Stimulated activated CD8-positive, alpha-beta memory T cell treated with anti-CD3 and anti-CD28 coated beads, Interleukin-7, amount 100 ng/mL, for 1 hour (primary cell): Measurements from ENCODE around the gene SMAD6.

Source experiments
- DNase-seq, 2 donors: peaks; one replicate each; pipeline ENCODE4 v3.0.0-alpha.2; 2020; ENCODE audit warnings: low read depth in 2 of 2

SMAD6 gene

DNA sequence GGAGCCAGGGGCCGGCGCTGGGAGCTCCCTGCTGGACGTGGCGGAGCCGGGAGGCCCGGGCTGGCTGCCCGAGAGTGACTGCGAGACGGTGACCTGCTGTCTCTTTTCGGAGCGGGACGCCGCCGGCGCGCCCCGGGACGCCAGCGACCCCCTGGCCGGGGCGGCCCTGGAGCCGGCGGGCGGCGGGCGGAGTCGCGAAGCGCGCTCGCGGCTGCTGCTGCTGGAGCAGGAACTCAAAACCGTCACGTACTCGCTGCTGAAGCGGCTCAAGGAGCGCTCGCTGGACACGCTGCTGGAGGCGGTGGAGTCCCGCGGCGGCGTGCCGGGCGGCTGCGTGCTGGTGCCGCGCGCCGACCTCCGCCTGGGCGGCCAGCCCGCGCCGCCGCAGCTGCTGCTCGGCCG is 1.5 kb downstream of the SMAD6 start:
- DNase-seq, result no peak

DNA sequence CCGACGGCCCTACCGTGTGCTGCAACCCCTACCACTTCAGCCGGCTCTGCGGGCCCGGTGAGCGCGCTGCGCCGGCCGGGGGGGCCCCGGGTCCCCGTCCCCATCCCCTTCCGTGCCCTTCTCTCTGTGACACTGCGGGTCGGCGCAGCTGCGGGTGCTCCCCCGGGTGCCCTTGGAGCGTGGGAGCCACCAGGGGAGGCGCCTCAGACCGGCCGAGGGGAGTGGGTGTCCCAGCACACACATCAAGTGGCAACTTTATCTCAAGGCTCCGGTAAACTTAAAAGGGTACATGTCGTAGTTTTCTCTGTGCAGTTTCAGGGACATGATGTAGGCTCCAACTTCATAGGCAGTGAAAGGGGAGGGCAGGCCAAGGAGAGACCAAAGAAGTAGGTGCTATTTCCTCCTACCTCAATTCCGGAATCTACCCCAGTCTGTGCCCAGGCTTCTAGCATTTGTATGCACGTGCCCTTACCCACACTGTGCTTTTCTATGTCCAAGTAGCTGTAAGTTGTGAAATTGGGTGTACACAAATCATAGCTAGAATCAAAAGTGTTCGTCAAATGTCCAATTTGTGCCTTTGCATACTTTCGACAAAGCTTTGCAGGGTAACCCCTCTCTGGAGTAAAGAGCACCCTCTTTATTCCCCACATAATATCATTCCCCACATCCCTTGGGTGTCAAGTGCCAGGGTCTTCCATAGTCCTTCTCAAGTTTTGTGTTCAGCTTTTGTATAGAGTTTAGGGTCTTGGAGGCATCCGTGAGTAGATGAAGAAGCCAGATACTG is 2.2 kb downstream of the SMAD6 start:
- DNase-seq, result no peak

DNA sequence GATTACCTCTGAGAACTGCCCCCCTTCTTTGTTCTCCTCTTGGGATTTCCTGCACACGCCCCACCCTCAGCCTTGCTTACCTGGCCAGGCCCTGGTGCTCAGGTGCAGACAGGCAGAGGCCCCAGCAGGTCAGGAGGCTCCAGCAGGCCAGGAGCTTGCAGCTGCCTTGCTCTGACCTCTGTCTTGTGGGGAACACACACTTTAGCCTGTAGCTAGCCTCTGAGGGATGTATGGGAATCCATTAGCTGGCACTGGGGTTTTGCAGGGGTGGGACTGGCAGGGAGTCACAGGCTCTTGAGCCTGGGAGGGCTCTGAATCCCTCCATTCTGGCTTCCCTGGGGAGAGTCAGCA is 2.7 kb downstream of the SMAD6 start:
- DNase-seq, result no peak

DNA sequence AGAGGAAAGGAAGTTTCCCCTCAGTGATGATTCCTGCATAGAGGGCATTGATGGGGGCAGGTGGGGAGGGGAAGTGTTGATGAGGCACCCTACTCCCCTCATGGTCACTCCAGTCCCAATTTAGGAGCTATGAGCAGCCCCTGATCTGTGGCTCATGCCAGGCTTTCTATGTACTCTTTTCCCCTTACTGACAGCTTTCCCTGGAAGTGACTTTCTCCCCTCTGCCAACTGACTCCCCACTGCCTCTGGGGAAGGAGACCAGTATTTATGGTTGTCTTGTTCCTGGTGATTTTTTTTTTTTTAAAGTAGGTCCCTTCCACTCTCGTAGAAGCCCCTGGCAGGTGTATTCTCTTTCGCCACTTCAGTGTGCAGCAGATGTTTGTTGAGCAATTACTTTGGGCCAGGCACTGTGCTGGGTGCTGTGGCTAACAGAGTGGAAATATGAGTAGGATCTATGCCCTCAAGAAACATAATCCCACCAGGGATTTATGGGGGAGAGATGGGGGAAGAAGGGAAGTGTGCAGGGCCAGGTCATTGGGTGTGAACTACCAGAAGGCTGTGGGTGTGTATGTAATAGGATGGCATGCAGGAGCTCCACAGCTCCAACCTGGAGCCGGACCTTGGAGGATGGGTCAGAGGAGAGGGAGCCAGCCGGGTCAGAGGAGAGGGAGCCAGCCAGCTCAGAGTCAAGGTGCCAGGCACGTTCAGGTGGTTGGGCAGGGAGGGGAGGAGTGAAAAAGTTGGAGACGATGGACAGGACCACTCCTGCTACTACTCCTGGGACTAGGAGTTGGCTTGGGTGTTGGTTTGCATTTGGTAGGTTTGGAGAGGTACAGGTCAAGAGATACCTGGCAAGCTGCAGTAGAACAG is 3.5 kb downstream of the SMAD6 start:
- no peak for DNase-seq

DNA sequence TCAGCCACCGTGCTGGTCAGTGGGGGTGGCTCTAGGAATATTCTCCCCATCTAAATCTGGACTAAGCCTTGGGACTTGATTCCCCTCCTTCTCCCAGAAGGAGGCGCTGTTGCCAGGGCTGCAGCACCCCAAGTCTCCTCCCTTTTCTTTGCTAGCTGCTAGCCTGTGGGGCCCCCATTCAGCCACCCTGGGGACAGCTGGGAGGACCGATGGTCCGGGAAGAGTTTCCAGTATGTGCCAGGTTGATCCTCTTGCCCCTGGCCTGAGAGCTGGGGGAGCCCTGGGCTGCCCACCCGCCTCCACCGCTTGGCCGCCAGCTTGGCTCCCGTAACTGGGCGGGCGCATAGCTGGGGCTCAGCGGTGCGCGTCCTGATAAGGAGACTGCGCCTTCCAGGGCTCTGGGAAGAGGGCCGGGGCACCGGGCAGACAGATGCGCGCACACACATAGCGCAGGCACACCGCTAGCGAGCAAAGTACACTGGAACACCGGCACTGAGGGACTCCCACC is 4.2 kb downstream of the SMAD6 start:
- DNase-seq, result no peak

DNA sequence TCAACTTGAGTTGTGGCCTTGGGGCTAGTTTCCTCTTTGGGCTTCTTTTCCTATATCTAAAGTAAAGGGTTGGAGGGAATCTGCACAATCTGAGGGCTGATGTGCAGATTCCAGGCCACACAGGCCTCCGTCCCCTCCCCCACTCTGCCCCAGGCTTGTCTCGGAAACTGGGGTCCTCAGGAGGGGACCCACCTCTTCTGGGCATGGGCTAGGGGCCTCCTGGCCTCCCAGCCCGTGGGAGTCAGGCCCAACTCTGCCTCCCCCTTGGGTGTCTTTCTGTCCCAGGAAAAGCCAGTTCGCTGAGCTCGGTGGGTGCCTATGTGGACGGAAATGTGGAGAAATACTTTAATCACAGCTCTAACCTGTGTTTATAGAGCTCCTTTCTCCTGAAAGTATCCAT is 4.8 kb downstream of the SMAD6 start:
- no peak for DNase-seq

DNA sequence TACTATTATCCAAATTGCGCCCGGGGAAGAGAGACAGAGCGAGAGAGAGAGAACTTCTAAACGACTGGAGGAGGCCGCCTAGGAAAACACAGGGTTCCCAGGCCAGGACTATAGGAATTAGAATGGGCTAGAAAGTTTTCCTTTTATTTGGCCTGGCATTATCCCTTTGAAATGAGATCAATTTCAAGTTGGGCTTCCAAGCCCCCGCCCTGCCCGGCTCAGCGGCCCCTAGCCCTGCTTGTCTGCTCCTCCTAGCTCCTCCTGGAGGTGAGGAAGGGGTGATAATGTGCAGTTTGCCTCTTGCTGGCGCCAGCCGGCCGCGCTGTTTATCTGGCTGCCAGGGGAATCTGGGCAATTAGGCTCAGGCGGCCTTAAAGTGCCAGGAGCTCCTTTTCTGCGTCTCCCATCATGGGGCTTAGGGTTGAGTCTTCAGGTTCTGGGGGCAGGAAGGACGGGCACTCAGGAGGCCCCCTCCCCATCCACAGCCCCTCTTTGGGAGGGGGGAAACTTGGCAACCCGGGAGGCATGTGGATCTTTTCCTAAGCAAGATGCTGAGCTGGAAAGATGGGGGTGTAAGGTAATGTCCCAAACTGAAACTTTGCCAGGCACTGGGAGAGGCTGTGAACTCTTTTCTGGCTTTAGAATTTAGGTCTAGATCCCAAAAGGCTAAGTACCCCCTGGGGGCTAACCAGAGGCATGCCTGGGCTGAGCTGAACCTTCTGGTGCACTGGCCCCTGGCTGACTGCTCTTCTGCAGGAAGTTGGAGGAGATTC is 5.5 kb downstream of the SMAD6 start:
- no peak for DNase-seq

DNA sequence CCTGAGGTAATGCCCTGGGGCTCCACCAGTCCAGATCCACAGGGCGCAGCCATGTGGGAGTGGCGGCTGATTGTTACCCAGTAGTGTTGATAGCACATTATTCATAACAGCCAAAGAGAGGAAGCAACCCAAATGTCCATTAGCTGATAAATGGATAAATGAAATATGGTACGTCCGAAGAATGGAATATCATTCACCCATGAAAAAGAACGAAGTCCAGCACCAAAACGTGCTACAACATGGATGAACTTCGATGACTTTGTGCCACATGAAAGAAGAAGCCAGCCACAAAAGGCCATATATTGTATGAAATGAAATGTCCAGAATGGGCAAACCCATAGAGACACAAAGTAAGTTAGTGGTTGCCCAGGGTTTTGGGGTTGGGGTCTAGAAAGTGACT is 6.4 kb downstream of the SMAD6 start:
- no peak for DNase-seq

DNA sequence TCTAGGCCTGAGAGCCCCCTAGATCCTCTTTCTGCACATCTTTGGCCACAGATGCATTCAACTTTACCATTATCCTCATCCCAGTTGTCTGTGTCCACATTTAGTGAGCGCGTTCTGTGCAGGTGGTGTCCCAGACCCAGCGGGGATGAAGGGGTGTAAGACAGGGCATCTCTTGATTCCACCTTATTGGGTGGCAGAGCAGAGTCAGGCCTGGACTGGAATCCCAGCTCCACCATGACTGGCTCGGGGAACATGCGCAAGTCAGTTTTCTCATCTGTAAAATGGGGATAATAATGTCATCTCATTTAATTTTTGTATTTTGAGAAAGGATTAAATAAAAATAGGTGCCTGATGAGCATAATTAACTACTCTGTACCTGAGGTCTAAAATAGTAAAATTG is 7.8 kb downstream of the SMAD6 start:
- no peak for DNase-seq

DNA sequence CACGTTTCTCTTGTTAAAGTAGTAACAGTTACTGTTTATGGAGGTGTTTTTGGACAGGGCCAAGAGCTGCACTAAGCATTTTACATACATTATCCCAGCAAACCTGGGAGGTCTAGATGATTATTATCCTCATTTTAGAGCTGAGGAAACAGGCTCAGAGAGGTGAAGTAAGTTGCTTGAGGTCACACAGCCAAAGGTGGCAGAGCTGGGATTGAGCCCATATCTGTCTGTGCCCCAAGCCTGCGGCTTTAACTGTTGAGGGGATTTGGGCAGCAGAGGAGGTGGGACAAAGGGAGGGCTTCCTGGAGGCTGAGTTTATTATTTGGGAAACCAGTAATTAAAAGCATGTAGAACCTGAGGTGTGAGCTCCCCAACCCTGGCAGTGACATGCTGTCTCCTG is 9.2 kb downstream of the SMAD6 start:
- no peak for DNase-seq

DNA sequence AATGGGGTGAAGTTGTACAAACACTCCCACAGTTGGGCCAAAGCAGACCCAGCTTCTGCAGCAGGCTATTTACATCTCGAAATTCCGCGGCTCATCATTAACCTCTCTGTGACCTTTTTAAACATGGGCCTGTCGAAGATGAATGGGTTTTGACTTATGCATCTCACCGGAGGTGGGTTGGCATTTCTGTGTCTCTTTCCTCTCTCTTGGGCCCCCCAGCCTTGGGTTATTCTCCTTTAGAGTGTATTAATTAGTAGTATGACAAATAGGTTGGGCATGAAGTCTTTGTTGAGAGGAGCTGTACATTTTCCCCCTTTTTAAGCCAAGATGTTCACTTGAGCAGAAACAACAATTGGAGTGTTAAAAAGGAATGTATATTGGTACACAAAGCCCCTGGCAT is 9.8 kb downstream of the SMAD6 start:
- no peak for DNase-seq

DNA sequence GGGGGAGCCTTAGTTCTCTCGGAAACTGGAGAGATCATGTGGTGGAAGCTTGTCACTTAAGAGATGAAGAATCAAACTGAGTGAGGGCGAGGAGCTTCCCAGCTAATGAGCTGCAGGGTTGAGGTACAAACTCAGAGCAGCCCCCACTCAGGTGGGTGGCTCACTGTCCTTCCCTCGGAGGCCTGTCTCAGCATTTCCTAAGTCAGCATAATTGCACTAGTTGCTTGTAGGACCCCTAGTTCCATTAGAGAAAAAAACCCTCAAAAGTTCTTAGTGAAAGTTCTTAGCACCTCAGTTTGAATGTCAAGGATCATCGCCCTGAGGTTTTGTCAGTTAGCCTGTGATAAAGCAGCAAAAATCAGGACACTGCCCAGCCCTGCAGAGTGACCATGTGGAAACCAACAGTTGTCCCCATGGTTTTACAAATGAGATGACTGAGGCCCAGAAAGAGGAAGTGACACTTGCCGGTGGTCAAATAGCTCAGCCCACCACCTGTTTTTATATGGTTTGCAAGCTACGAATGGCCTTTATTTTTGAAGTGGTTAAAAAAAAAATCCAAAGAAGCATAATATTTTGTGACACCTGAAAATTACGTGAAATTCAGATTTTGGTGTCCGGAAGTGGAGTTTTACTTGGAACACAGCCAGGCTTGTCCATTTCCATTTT is 11.9 kb downstream of the SMAD6 start:
- DNase-seq, result no peak

DNA sequence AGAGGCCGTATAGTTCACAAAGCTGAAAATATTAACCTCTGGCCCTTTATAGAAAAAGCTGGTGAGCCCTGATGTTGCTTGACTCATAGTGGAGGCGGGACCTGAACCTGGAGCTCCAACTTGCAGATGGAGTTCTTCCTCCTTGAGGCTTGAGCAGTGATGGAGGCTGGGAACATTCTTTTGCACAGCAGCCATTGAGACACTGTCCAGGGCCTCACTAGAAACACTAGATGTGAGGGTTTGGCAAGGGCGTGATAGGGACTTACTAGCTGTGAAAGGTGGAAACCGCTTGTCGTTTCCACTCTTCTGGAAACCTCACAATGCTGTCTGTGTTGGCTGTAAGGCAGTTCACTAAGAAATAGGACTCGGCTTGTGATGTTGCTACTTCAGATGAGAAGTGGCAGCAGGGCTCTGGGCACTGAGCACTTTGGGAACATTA is 12.5 kb downstream of the SMAD6 start:
- no peak for DNase-seq

DNA sequence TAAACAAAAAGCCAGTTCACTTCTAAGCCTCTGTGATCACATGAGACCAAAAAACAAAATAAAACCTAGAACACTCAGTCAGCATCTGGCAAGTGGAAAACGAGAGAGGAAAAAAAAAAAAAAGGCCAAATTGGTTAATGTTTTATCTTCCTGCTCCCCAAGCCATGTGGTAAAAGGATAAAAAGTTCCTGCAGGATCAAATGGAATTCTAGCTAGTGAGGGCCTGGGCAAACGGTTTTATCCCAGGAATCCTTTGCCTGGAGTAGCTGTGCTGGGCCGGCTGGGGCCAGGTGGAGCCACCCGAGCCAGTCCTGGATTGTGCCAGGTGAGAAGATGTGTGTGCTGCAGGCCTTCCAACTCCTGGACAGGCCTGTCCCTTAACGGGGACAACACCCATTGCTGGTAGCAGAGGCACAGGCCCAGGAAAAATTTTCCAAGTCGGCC is 13.2 kb downstream of the SMAD6 start:
- no peak for DNase-seq

DNA sequence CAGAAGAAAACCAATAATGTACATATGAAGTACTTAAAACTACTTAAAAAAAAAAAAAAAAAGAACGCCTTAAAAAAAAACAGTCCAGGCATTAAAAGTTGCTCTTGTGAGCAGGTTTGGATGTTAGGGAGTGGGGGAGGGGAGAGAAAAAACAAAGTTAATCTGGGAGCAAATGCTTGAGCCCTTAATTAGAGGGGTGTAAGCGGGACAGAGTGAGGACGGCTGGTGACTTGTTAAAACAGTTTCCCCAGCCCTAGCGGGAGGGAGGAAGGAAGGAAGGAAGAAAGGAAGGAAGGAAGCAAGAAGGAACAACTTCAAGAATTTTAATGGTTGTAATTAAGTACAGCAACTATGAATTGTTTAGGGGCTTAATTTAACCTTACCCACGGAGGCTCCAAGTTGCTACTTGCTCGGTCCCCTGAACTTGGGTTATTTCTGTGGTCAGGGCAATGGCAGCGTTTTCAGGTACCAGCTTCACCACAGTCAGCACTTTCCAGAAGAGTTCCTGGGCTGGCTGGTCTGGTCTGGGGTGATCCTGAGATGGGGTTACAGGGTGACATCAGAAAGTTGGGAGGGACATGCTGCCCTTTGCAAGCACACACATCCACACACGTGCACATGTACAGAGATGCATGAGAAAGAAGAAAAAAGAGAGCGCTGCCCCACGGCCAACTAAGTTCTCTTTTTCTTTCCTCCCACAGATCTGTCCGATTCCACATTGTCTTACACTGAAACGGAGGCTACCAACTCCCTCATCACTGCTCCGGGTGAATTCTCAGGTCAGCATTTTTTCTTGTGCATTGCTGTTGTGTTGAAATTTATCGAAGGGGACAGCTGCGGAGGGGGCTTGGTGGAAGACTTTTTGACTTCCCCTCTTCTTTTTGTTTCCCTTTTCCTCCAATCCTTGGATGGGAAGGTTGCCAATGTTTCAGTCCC is 14.0 kb downstream of the SMAD6 start:
- DNase-seq, result no peak

DNA sequence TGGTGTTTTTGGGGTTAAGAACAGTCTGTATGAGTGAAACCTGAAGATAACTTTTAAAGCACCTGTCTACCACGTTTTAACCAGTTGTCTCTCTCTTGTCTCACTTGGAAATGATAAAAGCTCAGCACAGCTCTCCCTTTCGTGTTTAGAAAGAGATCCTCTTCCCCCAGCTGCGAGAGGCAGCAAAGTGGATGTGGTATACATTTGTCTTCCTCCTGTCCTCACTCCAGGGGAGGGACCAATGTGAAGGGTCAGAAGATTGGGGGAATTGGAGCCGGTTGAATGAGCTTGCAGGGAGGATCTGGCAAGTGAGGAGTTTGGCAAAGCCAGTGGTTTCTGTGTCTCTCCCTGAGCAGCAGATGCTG is 14.6 kb downstream of the SMAD6 start:
- no peak for DNase-seq

DNA sequence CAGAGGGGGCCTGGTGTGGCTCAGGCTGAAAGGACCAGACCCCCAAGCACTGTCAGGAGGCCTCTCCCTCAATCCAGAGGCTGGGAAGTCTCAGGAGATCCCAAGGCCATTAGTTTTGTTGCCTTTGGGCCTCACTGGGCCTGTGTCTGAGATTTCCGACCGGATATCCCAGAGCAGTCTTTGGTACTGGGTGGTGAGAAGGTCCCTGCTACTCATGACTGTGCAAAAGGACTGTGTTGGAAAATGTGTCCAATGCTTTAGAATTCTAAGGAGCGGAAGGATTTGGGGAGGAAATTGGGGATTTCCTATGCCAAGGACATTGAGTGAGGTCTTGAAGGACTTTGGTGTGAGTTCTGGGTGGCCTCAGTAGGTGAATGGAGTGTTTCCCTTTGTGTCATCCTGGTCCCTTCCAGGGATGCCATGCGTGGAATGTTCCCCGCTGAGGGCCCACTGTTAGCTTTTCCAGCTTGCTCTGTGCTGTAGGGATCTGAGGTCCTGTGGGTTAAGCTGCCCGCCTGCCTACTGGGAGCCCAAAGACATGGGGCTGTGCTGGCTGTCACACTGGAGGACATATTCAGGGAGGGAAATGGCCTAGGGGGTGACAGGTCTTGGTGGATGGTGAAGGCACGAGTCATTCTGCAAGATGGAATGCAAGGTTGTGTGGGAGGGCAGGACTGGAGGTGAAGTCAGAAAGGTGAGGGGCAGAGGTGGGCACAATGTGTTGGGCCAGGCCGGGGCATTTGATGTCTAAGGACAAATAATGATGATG is 16.4 kb downstream of the SMAD6 start:
- DNase-seq, result no peak

DNA sequence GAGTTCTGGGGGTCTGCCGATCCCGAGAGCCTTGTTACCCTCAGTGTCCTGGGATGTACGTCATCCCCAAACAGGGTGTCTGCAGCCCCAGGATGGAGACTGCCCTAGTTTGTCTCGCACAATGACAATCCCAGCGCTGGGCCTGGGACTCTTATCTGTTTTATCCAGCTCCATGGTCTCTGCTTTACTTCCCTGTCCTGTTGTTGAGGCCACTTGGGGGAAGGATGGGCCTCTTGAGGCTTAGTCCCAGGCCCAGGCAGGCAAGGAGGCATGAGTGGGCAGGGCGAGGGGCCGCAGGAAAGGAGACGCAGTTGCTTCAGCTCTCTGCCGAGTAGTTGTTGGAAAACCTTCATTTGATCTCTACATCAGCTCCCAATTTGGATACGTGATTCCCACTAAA is 17.4 kb downstream of the SMAD6 start:
- DNase-seq, result no peak

DNA sequence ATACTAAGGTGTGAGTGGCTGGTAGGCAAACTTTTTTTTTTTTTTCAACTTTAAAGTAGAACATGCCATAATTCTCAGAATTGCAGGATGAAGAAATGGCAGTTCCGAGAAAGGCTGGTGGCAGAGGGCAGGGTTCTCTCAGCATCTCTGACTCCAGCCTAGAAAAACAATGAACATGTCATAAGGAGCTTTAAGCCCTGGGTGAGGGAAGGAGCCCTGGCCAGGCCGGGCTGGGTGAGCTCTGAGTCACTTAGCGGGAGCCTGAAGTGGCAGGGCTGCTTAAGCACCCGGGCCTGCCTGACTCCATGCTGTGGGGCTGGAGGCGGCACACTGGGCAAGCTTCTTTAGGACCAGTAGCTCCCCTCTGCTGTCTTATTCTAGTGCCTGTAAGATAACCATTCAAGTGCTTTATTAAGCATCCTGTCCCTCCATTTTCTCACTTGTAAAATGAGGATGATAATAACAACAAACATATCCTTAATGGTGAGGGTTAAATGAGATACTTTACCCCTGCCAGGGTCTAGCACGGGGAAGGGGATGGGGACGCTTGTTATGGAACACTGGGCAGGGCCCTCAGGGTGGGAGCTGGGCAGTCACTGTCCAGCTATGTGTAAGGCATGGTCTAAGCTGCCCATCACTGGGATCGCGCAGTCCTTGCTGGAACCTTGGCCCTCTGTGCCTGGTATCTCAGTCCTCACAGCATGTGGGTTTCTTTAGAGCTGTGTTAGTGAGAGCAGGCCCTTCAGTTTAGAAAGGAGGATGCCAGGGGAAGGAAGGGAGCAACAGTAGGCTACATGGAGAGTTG is 18.4 kb downstream of the SMAD6 start:
- DNase-seq, result no peak
